Measurements from ENCODE around the gene HLA-B. TPM values are rescaled to one million over a fixed set of nuclear protein-coding genes. Genes with fewer than 3 reads are reported as not detected.

The HLA-B gene
- polyA plus RNA-seq, 2 of the 4 experiments (the other 2 are of a cell fraction): 9.4 to 9.9 TPM

- CTCF ChIA-PET: interaction anchor here (0.6 kb wide), 1 partner anchor 230 kb away, joined by 3 read pairs; no protein-coding TSS in a partner anchor
- POLR2A ChIA-PET: no interaction called here
- Histone ChIP-seq H3K9me3 (no peaks in the 10 kb centered on the region), H3K4me3 (no peak overlapping the region), H3K4me1 (no peaks in the 10 kb centered on the region), H3K4me2 (no peak overlapping the region), H3K27ac (no peak overlapping the region)
- WGBS (ENCODE audit: missing lambda C conversion rate): 30% methylated on average over 1 of the region's 1 CpG
- DNase-seq (ENCODE audit: low read depth in 1 of 2, low spot score in 1 of 2) (no peak), FAIRE-seq (no peak), ATAC-seq (no peak)
- TF ChIP-seq SMC3 (IDR thresholded peaks at IDR 0.05) (no peak), CBX8 (IDR thresholded peaks at IDR 0.05) (no peak), CBX2 (IDR thresholded peaks at IDR 0.05; ENCODE audit: borderline replicate concordance, low read depth) (no peak), TFCP2L1 (CRISPR knock-in tag; IDR thresholded peaks at IDR 0.05) (no peak), NPAS2 (CRISPR knock-in tag; IDR thresholded peaks at IDR 0.05; ENCODE audit: borderline replicate concordance) (no peak), EHF (CRISPR knock-in tag; IDR thresholded peaks at IDR 0.05) (no peak), EHMT2 (IDR thresholded peaks at IDR 0.05; ENCODE audit: low read depth) (no peak), JUNB (IDR thresholded peaks at IDR 0.05) (no peak), JUN (IDR thresholded peaks at IDR 0.05) (no peak), CTCF (IDR thresholded peaks at IDR 0.05) (no peak), ELK1 (IDR thresholded peaks at IDR 0.05; ENCODE audit: low read depth, low read length) (no peak)
These were observed 2.6 kb upstream of the HLA-B start for GRCh38 chr6:31359581-31359980.

- Histone ChIP-seq H3K4me2 (no peak overlapping the region), H3K9me3 (no peaks in the 10 kb centered on the region), H3K27ac (no peak overlapping the region), H3K4me1 (no peaks in the 10 kb centered on the region), H3K4me3 (no peak overlapping the region)
- FAIRE-seq: no peak
- 19% methylated on average over 4 of the region's 4 CpGs for WGBS (ENCODE audit: missing lambda C conversion rate)
- no peak for ATAC-seq
- ChIA-PET CTCF (no interaction called here), POLR2A (no interaction called here)
- no peak for DNase-seq (ENCODE audit: low read depth in 1 of 2, low spot score in 1 of 2)
- no peak for TF ChIP-seq ELK1 (IDR thresholded peaks at IDR 0.05; ENCODE audit: low read depth, low read length)
- no peak for TF ChIP-seq HOXA7 (CRISPR knock-in tag; IDR thresholded peaks at IDR 0.05)
- no peak for TF ChIP-seq ZFP36 (IDR thresholded peaks at IDR 0.05; ENCODE audit: borderline replicate concordance, partially characterized antibody)
- no peak for TF ChIP-seq CHD4 (IDR thresholded peaks at IDR 0.05; ENCODE audit: borderline replicate concordance)
- no peak for TF ChIP-seq KDM5A (IDR thresholded peaks at IDR 0.05)
- no peak for TF ChIP-seq HEYL (CRISPR knock-in tag; IDR thresholded peaks at IDR 0.05)
- TF ChIP-seq RAD21 (conservative IDR thresholded peaks at IDR 0.05 in 1 of 2, IDR thresholded peaks at IDR 0.05 in 1 of 2): no peak
- TF ChIP-seq ZC3H11A (IDR thresholded peaks at IDR 0.05): no peak
- no peak for TF ChIP-seq BHLHE40 (IDR thresholded peaks at IDR 0.05; ENCODE audit: low read depth, low read length)
- no peak for TF ChIP-seq CTCF (IDR thresholded peaks at IDR 0.05)
- no peak for TF ChIP-seq MAX (IDR thresholded peaks at IDR 0.05)
- no peak for TF ChIP-seq FOSB (CRISPR knock-in tag; IDR thresholded peaks at IDR 0.05)
These were observed 1.3 kb upstream of the HLA-B start for GRCh38 chr6:31358302-31358701.

Data from A549 (cell line).